SK-N-DZ (cell line): ENCODE data around the gene VOPP1.
"Not testable (repeated sequence)": the region's sequence is repeated elsewhere in the genome, so short reads cannot be mapped to it uniquely, and the experiment has no call there.

Experiments
- DNase-seq: peaks from one replicate; pipeline ENCODE4 v3.0.0-alpha.2; 2015; ENCODE audit warnings: low spot score

The VOPP1 gene

GRCh38 chr7:55582656-55583055 is 10.4 kb upstream of the VOPP1 start:
- DNase-seq = not testable (repeated sequence)

- DNase-seq = no peak
These were observed 4.5 kb upstream of the VOPP1 start for GRCh38 chr7:55576753-55577152.

GRCh38 chr7:55575733-55576132 is 3.4 kb upstream of the VOPP1 start:
- no peak for DNase-seq

DNA sequence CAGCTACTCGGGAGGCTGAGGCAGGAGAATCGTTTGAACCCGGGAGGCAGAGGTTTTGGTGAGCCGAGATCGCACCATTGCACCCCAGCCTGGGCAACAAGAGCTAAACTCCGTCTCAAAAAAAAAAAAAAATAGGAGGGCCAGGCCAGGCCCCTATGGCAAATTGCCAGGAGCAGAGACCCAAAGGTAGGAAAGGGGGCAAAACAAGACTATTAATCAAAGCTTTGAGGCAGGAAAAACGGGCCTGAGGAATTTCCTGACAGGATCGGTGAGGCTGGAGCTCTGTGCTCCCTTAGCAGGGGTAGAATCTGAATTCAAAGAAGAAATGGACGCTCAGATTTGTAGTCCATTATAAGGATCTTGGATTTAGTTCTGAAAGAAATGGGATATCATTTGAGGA is 2.8 kb upstream of the VOPP1 start:
- no peak for DNase-seq

GRCh38 chr7:55574051-55574717 is 1.9 kb upstream of the VOPP1 start:
- no peak for DNase-seq

DNA sequence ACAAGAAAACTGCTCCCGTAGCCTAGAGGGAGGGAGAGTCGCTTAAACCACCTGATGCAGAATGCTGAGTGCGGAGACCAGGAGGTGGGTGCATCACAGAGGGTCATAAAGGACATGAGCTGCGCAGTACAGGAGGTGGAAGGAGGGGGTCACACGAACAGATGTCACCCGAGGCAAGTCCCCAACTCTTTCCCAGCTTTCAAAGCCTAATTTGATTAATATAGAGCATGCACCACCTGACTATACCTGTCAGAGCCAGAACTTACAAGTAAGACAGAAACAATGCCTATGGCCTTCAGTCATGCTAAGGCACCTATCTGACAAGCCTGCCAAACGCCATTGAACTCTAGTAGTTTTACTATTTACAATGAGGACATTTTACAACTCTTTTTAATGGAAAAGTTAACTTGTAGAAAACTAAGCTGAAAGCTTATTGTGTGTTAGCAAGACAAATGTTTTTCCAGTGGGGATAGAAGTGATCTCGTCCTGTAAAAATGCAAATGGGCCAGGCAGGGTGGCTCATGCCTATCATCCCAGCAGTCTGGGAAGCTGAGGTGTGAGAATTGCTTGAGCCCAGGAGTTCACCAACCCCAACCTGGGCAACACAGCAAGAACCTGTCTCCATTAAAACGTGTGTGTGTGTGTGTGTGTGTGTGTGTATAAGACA is 1.1 kb upstream of the VOPP1 start:
- DNase-seq = peak; percentile 25

- DNase-seq = peak; percentile 55
These were observed 558 bp downstream of the VOPP1 start for GRCh38 chr7:55571511-55572377.

- no peak for DNase-seq
These were observed 1.4 kb downstream of the VOPP1 start for GRCh38 chr7:55570939-55571338.

- no peak for DNase-seq
These were observed 2.0 kb downstream of the VOPP1 start for GRCh38 chr7:55570218-55570873.

- DNase-seq = no peak
These were observed 2.5 kb downstream of the VOPP1 start for GRCh38 chr7:55569797-55570196.

GRCh38 chr7:55569269-55569663 is 3.0 kb downstream of the VOPP1 start:
- DNase-seq = no peak

- peak; percentile 47 for DNase-seq
These were observed 3.6 kb downstream of the VOPP1 start for GRCh38 chr7:55568613-55569268.

- no peak for DNase-seq
These were observed 4.7 kb downstream of the VOPP1 start for GRCh38 chr7:55567571-55567970.

- DNase-seq = no peak
These were observed 6.6 kb downstream of the VOPP1 start for GRCh38 chr7:55565681-55566080.

- DNase-seq = no peak
These were observed 8.5 kb downstream of the VOPP1 start for GRCh38 chr7:55563596-55564325.

GRCh38 chr7:55561690-55562089 is 10.6 kb downstream of the VOPP1 start:
- DNase-seq = no peak

- no peak for DNase-seq
These were observed 13.1 kb downstream of the VOPP1 start for GRCh38 chr7:55558962-55559920.

DNA sequence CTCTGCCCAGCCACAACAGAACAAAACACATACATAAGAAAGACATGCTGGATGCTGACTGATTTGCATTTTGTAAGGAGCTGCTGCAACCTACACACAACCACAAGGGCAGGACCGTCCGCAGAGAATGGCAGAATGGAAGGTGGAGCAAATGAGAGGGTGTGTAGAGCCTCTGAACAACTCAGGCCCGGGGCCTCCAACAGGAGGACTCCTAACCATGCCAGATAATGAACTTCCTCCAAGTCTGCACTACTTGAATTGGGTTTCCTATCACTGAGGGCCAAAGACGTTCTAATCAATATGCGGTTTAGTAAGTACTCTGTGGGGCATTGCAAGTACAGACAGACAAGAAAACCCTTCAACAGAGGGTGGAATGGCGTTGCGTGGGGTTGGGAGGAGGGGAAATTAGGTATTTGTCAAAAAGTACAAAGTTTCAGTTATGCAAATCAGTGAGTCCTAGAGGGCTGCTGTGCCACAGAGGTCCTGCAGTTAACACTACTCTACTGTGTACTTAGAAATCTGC is 14.6 kb downstream of the VOPP1 start:
- no peak for DNase-seq

GRCh38 chr7:55556492-55556891 is 15.8 kb downstream of the VOPP1 start:
- DNase-seq = no peak
